DMS 273 (cell line): ENCODE data around the gene GPR55.
"Not testable (repeated sequence)": the region's sequence is repeated elsewhere in the genome, so short reads cannot be mapped to it uniquely, and the experiment has no call there.

Source experiments
- DNase-seq: peaks from one replicate; lab custom pipeline; 2025; ENCODE audit not compliant: unreplicated experiment; lab: John Stamatoyannopoulos, UW

The GPR55 gene

DNA sequence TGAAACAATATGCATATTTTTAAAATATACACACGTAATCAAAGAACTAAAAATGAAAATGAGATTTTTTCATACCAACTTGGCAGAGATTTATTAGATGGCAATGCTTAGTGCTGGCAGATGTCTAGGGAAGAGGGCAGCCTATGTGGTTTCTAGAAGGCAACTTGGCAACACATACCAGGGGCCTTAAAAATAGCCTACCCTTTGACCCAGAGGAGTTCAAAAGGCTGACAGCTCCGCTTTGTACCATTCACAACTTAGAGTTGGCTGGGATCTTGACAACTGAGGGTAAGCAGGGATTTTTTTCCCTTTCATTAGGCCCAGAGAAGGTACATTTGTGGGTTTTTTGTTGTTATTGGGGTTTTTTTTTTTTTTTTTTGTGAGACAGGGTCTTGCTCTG lies 26.4 kb upstream of the GPR55 start:
- DNase-seq: no peak

GRCh38 chr2:230950874-230951339 lies 25.9 kb upstream of the GPR55 start:
- no peak for DNase-seq

DNA sequence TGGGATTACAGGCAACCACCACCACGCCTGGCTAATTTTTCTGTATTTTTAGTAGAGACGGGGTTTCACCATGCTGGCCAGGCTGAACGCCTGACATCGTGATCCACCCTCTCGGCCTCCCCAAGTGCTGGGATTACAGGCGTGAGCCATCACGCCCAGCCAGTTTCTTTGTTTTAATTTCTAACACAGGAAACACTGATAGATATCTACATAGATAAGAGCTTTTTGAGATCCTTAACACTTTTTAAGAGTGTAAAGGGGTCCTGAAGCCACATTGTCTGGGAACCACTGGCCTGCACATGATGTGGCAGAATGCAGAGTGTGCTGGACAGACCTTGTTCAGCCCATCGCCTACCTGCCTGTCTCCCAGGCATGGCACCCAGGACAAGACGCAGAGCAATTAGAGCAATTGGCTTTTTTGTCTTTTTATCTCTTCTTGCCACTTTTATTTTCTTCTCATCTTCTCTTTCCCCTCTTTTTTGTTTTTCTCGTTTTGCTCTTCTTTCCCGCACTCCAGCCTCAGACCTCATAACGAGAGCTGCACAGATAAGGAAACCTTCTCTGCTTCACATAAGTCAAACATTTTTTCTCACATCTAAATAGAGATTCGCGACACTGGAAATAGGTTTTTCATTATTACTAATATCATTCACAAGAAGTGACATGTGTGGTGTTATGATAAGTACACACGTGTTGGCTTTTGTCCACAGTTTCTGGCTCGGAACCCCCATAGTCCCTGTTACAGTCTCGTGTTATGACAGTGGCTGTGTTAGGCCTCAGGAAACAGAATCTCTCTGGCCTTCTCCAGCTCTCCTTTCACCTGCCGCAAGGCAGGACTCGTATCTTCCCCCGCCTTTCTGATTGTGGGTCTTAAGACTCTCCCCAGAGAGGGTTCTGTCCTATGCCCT lies 25.2 kb upstream of the GPR55 start:
- DNase-seq: no peak

GRCh38 chr2:230947908-230948365 lies 22.9 kb upstream of the GPR55 start:
- no peak for DNase-seq

- no peak for DNase-seq
Measured at GRCh38 chr2:230947235-230947576, 22.2 kb upstream of the GPR55 start.

DNA sequence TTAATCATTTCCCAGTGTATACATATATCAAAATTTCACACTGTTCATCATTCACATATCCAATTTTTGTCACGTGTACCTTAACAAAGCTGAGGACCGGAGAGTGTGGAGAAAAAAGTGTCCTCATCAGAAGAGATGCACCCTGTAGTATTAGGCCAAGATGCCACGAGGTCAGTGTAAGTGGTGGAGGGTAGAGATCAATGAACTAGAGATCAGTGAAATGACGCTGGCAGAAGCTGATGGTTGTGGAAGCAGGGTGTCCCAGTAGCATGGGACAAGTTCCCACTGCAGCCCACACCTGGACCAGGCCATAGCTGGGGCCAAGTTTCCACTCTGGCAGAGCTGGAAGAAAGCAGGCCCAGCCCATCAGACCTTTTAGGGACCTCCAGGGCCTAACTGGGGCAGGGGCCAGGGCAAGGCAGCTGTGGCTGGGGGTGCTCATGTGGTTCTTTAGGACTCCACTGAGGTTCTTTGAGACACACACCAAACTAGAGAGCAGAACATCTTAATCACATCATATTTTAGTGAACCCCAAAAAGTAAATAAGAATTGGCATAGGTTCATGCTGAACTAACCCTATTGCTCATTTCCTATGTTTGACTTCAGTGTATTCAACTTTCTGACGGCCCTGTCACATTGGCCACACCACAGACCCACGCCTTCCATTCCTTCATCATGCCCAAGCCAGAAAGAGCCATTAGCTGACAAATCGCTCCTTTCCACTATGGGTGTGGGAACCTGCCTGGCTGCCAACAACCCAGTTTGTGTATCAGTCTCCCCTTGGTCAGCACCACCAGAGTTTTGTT lies 21.6 kb upstream of the GPR55 start:
- no peak for DNase-seq

DNA sequence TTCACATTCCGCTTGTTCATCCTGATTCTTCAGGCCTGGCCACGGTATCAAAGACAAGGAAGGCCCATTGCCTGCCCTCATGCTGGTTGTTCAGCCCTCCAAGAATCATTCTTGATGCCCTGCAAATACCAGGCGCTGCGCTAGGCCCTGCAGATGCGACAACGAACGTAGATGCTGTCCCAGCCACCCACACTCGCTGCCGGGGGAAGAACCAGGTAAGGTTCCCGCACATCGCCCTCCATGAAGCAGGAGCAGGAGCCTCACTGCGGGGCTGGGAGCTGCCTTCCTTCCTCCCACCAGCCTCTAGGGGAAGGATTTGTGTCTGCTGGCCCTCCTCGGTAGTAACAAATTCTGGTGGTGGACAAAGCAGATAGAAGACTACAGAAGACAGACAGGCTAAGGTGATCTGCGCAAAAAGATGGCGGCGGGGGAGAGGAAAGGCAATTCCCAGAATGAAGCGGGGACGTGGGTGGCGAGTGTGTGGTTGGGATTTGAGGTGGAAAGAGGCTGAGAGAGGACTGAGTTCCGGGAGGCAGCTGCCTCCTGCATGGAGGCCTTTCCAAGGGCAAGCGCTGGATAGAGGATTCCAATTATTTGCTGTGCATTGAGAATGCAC lies 19.8 kb upstream of the GPR55 start:
- no peak for DNase-seq

GRCh38 chr2:230944123-230944653 lies 19.1 kb upstream of the GPR55 start:
- no peak for DNase-seq

- DNase-seq: no peak
Measured at GRCh38 chr2:230942920-230943896, 18.2 kb upstream of the GPR55 start.

- DNase-seq: no peak
Measured at GRCh38 chr2:230942371-230942770, 17.3 kb upstream of the GPR55 start.

- DNase-seq: no peak
Measured at GRCh38 chr2:230941202-230942180, 16.4 kb upstream of the GPR55 start.

DNA sequence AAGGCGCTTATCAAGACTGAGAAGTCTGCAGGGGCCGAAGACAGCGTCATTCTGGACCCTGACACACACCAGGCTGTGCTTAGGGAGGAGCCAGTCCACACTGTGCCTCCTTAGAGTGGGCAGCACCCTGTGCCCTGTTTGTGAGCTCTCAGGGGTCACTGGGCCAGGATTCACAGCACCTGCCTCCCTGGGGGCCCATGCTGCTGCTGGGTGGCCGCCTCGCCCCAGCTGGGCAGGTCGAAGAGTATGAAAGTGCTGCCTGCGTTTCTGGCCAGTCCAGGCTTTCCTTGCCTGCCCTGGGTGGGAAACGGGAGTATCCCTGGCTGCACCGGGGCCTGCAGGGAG lies 15.4 kb upstream of the GPR55 start:
- no peak for DNase-seq

DNA sequence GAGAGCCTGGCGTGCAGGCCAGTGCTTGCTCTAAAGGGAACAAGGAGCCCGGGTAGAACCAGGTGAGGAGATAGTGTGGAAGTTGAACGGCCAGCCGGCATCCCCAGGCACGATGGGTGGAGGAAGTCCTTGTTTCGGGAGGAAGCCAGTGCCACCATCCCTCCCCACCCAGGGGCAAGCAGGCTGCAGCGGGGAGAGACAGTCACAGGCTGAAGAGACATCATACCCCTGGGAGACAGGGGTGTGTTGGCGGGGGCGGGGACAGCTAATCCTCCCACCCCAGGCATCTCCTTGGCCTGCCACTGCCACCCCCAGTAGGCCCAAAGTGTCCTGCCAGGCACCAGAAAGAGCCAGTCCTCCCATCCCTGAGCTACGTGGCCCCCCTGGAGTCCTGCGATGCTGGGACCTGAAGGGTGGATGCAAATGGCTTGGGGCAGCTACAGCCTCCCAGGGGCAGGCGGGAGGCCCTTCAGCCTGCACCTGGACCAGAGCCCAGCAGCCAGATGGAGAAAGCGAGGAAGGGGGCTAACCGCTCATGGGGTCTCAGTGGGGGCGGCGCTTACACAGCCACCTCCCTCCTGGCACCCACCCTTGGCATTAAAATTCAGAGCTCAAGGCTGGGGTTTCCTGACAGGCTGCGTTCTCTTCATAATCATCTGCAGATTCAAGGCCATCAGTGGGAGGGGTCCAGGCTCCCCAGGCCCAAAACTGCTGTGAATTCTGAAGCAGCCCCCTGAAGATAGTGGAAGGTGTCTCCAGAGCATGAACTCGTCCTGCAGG lies 14.8 kb upstream of the GPR55 start:
- DNase-seq: no peak

GRCh38 chr2:230939066-230939591 lies 14.1 kb upstream of the GPR55 start:
- no peak for DNase-seq

- no peak for DNase-seq
Measured at GRCh38 chr2:230938516-230939065, 13.5 kb upstream of the GPR55 start.

GRCh38 chr2:230938098-230938497 lies 13.1 kb upstream of the GPR55 start:
- DNase-seq: no peak

DNA sequence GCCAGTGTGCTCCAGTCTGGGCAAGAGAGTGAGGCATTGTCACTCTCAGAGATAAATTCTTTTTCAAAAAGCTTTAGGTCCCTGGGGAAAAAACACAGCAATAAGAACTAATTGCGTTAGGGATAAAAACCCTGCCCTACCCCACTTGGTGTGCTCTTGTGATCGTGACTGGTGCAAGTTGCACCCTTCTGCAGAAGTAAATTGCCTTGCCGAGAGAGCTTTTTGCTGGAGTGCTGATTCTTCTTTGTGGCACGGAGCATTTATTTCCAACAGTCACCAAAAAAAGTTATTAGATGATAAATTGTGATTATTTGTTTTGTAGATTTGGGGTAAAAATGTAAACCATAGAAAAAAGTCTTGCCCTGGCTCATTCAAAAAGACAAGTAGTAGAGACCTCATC lies 12.3 kb upstream of the GPR55 start:
- no peak for DNase-seq

DNA sequence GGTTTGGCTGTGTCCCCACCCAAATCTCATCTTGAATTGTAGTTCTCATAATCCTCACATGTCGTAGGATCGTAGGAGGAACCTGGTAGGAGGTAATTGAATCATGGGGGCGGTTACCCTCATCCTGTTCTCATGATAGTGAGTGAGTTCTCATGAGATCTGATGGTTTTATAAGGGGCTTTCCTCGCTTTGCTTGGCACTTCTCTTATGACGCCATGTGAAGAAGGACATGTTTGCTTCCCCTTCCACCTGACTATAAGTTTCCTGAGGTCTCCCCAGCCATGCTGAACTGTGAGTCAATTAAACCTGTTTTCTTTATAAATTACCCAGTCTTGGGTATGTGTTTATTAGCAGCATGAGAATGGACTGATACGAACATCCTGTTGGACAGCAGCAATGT lies 11.2 kb upstream of the GPR55 start:
- not testable (repeated sequence) for DNase-seq
